MG63 (cell line): ENCODE results near the gene SNAP25. TPM values are rescaled to one million over a fixed set of nuclear protein-coding genes. Genes with fewer than 3 reads are reported as not detected.
A peak's percentile ranks its signal among the peaks of the same experiment; 100 is the strongest.

ENCODE experiments used
- DNase-seq: peaks from one replicate; pipeline ENCODE4 v3.0.0-alpha.2; 2020
- H3K27me3 ChIP-seq: fragments of 250-450 bp; sonication (Bioruptor Pico); 2 replicates; pipeline ENCODE4 v1.5.1; 2020; ENCODE audit warnings: mild to moderate bottlenecking, moderate library complexity
- H3K36me3 ChIP-seq: fragments of 250-450 bp; sonication (Bioruptor Pico); 2 replicates; pipeline ENCODE4 v1.5.1; 2020; ENCODE audit warnings: mild to moderate bottlenecking, moderate library complexity
- H3K4me3 ChIP-seq: fragments of 250-450 bp; sonication (Bioruptor Pico); 2 replicates; pipeline ENCODE4 v1.5.1; 2020; ENCODE audit warnings: mild to moderate bottlenecking, moderate library complexity
- H3K9me3 ChIP-seq: fragments of 250-450 bp; sonication (Bioruptor Pico); 2 replicates; pipeline ENCODE4 v1.5.1; 2020; ENCODE audit warnings: mild to moderate bottlenecking, moderate library complexity
- total RNA-seq: library from RNA; depleted of rRNA; stranded (reverse); fragments of >200 nt; shearing (Covaris generic); gene quantifications from 2 replicates; pipeline ENCODE4 v1.2.3, GENCODE V29; 2014; ENCODE audit warnings: low replicate concordance

SNAP25 gene
- total RNA-seq, 1 experiment from 2014 or later: not detected

- DNase-seq: no peak
- no peaks in the 10 kb centered on the region for H3K27me3 ChIP-seq
- H3K4me3 ChIP-seq: no peak overlapping the region
- no peaks in the 10 kb centered on the region for H3K9me3 ChIP-seq
- no peaks in the 10 kb centered on the region for H3K36me3 ChIP-seq
Measured at GRCh38 chr20:10194166-10194565, 24.5 kb upstream of the SNAP25 start.

- DNase-seq: no peak
- Histone ChIP-seq H3K27me3 (no peaks in the 10 kb centered on the region), H3K36me3 (no peaks in the 10 kb centered on the region), H3K4me3 (no peak overlapping the region), H3K9me3 (no peaks in the 10 kb centered on the region)
Measured at GRCh38 chr20:10200330-10200729, 18.3 kb upstream of the SNAP25 start.

GRCh38 chr20:10201321-10201870, 17.2 kb upstream of the SNAP25 start:
- Histone ChIP-seq H3K9me3 (no peaks in the 10 kb centered on the region), H3K36me3 (no peaks in the 10 kb centered on the region), H3K27me3 (no peaks in the 10 kb centered on the region), H3K4me3 (no peak overlapping the region)
- peak; percentile 70 for DNase-seq

GRCh38 chr20:10209091-10209490, 9.5 kb upstream of the SNAP25 start:
- H3K4me3 ChIP-seq: no peak overlapping the region
- peaks cover 4% of the 10 kb centered on the region for H3K27me3 ChIP-seq
- DNase-seq: no peak
- H3K36me3 ChIP-seq: no peaks in the 10 kb centered on the region
- no peaks in the 10 kb centered on the region for H3K9me3 ChIP-seq

- DNase-seq: no peak
- Histone ChIP-seq H3K27me3 (peaks cover 4% of the 10 kb centered on the region), H3K9me3 (no peaks in the 10 kb centered on the region), H3K4me3 (no peak overlapping the region), H3K36me3 (no peaks in the 10 kb centered on the region)
Measured at GRCh38 chr20:10213526-10213925, 5.1 kb upstream of the SNAP25 start.

- no peaks in the 10 kb centered on the region for H3K9me3 ChIP-seq
- no peak for DNase-seq
- no peak overlapping the region for H3K4me3 ChIP-seq
- H3K27me3 ChIP-seq: peaks cover 16% of the 10 kb centered on the region
- H3K36me3 ChIP-seq: no peaks in the 10 kb centered on the region
Measured at GRCh38 chr20:10216146-10216791, 2.4 kb upstream of the SNAP25 start.

- no peak for DNase-seq
- H3K4me3 ChIP-seq: no peak overlapping the region
Measured at GRCh38 chr20:10217721-10218410, 764 bp upstream of the SNAP25 start.

GRCh38 chr20:10219452-10219791, 792 bp downstream of the SNAP25 start:
- no peaks in the 10 kb centered on the region for H3K36me3 ChIP-seq
- no peaks in the 10 kb centered on the region for H3K9me3 ChIP-seq
- H3K4me3 ChIP-seq: no peak overlapping the region
- H3K27me3 ChIP-seq: peaks cover 21% of the 10 kb centered on the region
- DNase-seq: peak; percentile 59

More at GRCh38 chr20:10217721-10218410, 764 bp upstream of the SNAP25 start:
- Histone ChIP-seq H3K27me3 (peaks cover 21% of the 10 kb centered on the region), H3K36me3 (no peaks in the 10 kb centered on the region), H3K9me3 (no peaks in the 10 kb centered on the region)

GRCh38 chr20:10219993-10220750, 1.5 kb downstream of the SNAP25 start:
- no peaks in the 10 kb centered on the region for H3K36me3 ChIP-seq
- DNase-seq: no peak
- peaks cover 21% of the 10 kb centered on the region for H3K27me3 ChIP-seq
- H3K4me3 ChIP-seq: no peak overlapping the region
- H3K9me3 ChIP-seq: no peaks in the 10 kb centered on the region

GRCh38 chr20:10221021-10221420, 2.4 kb downstream of the SNAP25 start:
- no peak overlapping the region for H3K4me3 ChIP-seq
- H3K9me3 ChIP-seq: no peaks in the 10 kb centered on the region
- H3K36me3 ChIP-seq: no peaks in the 10 kb centered on the region
- no peak for DNase-seq
- H3K27me3 ChIP-seq: peaks cover 21% of the 10 kb centered on the region

- Histone ChIP-seq H3K36me3 (no peaks in the 10 kb centered on the region), H3K27me3 (peaks cover 14% of the 10 kb centered on the region), H3K9me3 (no peaks in the 10 kb centered on the region), H3K4me3 (no peak overlapping the region)
- no peak for DNase-seq
Measured at GRCh38 chr20:10225439-10226060, 6.9 kb downstream of the SNAP25 start.

- Histone ChIP-seq H3K27me3 (no peaks in the 10 kb centered on the region; the same call in 1 of the 2 replicates), H3K4me3 (no peak overlapping the region), H3K36me3 (no peaks in the 10 kb centered on the region), H3K9me3 (no peaks in the 10 kb centered on the region)
- DNase-seq: no peak
Measured at GRCh38 chr20:10228330-10228729, 9.7 kb downstream of the SNAP25 start.

- DNase-seq: no peak
- Histone ChIP-seq H3K4me3 (no peak overlapping the region), H3K36me3 (no peaks in the 10 kb centered on the region), H3K27me3 (no peaks in the 10 kb centered on the region; the same call in 1 of the 2 replicates), H3K9me3 (no peaks in the 10 kb centered on the region)
Measured at GRCh38 chr20:10231290-10231689, 12.7 kb downstream of the SNAP25 start.

- no peaks in the 10 kb centered on the region for H3K27me3 ChIP-seq
- H3K36me3 ChIP-seq: no peaks in the 10 kb centered on the region
- DNase-seq: peak; percentile 28
- H3K9me3 ChIP-seq: no peaks in the 10 kb centered on the region
- no peak overlapping the region for H3K4me3 ChIP-seq
Measured at GRCh38 chr20:10236540-10237533, 18.2 kb downstream of the SNAP25 start.

- peak; percentile 11 for DNase-seq
Measured at GRCh38 chr20:10239954-10240353, 21.3 kb downstream of the SNAP25 start.

GRCh38 chr20:10240655-10241054, 22.0 kb downstream of the SNAP25 start:
- DNase-seq: no peak
- no peaks in the 10 kb centered on the region for H3K36me3 ChIP-seq
- 0 out of 2 replicates have a peak, but pooled peaks cover 2% of the 10 kb centered on the region for H3K27me3 ChIP-seq
- no peak overlapping the region for H3K4me3 ChIP-seq
- H3K9me3 ChIP-seq: no peaks in the 10 kb centered on the region

More at GRCh38 chr20:10239954-10240353, 21.3 kb downstream of the SNAP25 start:
- 0 out of 2 replicates have a peak, but pooled peaks cover 2% of the 10 kb centered on the region for H3K27me3 ChIP-seq
- H3K36me3 ChIP-seq: no peaks in the 10 kb centered on the region
- no peaks in the 10 kb centered on the region for H3K9me3 ChIP-seq
- no peak overlapping the region for H3K4me3 ChIP-seq
